ENCODE measurements around the gene CCND1. TPM values are rescaled to one million over a fixed set of nuclear protein-coding genes. Genes with fewer than 3 reads are reported as not detected.
"Not testable (repeated sequence)": the region's sequence is repeated elsewhere in the genome, so short reads cannot be mapped to it uniquely, and the experiment has no call there.

CCND1 gene
- total RNA-seq, 1 donor from 2014 or later = 14.0 TPM

DNA sequence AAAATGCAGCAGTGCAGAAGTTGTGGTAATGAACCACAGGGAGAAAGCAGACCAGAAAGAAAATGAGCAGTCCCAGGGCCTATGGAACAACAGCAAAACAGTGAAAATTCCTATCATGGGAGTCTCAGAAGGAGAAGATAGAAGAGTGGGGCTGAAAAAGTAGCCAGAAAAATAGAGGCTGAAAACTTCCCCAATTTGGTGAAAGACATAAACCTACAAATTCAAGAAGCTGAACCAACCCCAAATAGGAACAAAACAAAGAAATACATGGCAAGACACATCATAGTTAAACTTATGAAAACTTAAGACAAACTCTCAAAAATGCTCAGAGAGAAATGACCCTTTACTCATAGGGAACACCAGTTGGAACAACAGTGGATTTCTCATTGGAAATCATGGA is 51.5 kb downstream of the CCND1 start:
- DNase-seq = no peak

DNA sequence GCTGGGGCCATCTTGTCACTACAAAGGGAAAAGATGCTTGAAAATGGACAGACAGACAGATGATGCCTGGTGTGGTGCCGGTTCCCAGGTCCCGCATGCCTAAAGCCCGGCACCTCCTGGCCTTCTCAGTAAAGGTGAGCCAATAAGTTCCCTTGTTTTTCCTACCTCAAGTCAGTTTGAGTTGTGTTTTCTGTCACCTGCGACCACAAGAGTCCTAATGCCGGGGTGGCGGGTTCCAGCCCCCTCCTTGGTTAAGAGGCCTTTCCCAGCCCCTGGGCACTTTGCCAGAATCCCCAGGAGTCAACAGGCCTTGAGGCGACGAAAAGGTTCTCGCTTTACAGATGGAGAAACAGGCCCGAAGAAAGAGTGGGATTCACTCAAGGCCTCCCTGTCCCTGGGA is 53.8 kb downstream of the CCND1 start:
- no peak for DNase-seq

GRCh38 chr11:69695581-69695980 is 54.6 kb downstream of the CCND1 start:
- DNase-seq = no peak

DNA sequence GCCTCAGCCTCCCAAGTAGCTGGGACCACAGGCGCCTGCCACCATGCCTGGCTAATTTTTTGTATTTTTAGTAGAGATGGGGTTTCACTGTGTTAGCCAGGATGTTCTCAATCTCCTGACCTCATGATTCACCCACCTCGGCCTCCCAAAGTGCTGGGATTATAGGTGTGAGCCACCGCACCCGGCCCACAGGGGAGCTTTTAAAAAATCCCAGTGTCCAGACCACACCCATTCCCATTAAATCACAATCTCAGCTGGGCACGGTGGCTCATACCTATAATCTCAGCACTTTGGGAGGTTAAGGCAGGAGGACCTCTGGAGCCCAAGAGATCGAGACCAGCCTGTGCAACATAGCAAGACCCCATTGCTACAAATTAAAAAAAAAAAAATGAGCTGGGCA is 55.0 kb downstream of the CCND1 start:
- not testable (repeated sequence) for DNase-seq

DNA sequence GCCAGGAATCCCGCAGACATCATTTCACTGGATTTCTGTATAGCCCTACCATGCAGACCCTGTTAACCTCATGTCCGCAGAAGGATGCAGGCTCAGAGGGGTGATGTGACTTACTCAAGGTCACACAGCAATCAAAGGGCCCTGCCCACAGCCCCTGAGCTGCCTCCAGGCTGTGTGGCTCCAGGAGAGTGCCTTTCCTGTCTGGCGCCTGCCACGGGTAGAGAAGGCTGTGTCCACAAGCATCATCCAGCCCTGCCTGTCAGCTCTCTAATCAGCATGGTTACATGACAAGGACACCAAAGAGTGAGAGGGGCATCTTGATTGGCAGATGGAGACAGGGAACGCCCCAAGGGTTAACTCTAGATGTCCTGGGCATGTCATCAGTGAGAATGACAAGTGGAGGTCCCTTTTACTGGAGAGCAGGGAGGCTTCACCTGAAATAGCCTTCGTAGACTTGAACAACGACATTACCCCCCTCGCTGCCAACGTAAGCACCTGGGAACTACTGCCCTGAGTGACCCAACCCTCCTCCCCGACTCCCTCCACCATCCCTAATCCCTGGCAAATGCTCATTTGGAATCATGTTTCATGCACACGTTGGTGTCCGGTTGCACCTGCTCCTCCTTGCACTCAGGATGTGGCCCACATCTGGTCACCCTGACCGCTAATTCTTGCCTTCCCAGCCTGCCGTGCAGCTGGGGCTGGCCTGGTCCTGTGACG is 56.0 kb downstream of the CCND1 start:
- no peak for DNase-seq

GRCh38 chr11:69697469-69697843 is 56.5 kb downstream of the CCND1 start:
- no peak for DNase-seq

DNA sequence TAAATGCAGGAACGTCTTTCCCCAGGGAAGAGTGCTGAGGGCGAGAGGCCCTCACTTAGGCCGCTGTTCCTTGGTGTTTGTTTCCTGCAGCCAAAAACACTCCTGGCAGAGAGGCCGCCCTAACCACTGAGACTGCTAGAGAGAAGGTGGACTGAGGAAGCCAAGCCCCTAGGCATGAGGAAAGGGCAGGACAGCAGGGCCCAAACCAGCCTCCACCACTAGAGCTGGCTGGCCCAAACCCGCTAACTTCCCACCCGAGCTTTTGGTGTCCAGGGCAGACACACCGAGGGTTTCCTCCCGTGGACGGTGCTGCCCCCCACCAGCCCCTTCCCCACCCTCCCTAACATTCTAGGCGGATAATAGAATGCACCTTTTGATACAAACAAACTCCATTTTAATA is 56.9 kb downstream of the CCND1 start:
- no peak for DNase-seq

- DNase-seq = no peak
Observed at GRCh38 chr11:69698362-69698761, 57.4 kb downstream of the CCND1 start.

- DNase-seq = no peak
Observed at GRCh38 chr11:69699213-69699612, 58.3 kb downstream of the CCND1 start.

- DNase-seq = peak; percentile 27
Observed at GRCh38 chr11:69700278-69701140, 59.6 kb downstream of the CCND1 start.

GRCh38 chr11:69702239-69702691 is 61.3 kb downstream of the CCND1 start:
- DNase-seq = no peak

DNA sequence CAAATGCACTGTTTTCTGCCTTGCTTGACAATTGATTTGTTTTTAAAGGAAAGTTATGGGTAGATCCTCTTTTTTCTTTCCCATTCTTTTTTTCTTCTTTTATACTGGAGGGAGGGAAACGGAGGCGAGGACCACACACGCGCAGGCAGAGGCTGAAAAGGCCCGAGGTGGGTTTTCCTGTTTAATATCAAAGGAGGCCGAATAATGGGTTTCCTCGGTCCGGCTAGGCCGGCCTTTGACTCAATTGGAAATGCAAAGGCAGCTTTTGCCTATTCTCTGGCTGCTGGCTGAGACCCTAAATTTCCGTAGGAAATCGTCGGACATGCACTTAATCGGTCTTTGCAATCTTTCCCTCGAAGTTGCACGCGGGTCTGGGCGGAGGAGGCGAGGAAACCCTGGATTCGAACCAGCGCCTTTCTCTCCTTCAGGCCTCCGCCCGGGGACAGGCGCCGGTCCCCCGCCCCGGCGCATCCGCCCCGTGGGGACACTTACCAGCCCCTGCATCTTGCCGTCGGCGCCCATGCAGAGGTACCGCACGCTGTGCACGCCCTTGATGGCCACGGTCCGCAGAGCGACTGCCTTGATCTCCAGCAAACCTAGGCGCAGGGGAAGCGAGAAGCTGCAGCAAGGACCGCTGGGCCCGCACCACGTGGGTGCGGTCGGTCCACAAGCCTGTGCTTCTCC is 62.0 kb downstream of the CCND1 start:
- no peak for DNase-seq

GRCh38 chr11:69703453-69703767 is 62.5 kb downstream of the CCND1 start:
- DNase-seq = no peak

Other genes with a start within 250 kb of the CCND1 start
- not detected for gene LINC01488, start 159.5 kb upstream of the CCND1 start, total RNA-seq
- gene LTO1, start 34.2 kb downstream of the CCND1 start, total RNA-seq = 17.9 TPM
- not detected for gene FGF19, start 62.9 kb downstream of the CCND1 start, total RNA-seq
- gene FGF4, start 134.2 kb downstream of the CCND1 start, total RNA-seq = not detected
- gene FGF3, start 178.3 kb downstream of the CCND1 start, total RNA-seq = not detected

All from occipital lobe (tissue), 2 donors.